GM23248 (cell line): ENCODE measurements around the gene RNF130.

Experiments
- EZH2 ChIP-seq: fragments of 200-600 bp; sonication (generic); IDR thresholded peaks from 2 replicates; pipeline ENCODE4 v1.6.1; 2018; ENCODE audit warnings: antibody characterized with exemption, mild to moderate bottlenecking; ENCODE audit not compliant: insufficient read depth, poor library complexity, severe bottlenecking
- EZH2phosphoT487 ChIP-seq: fragments of 200-600 bp; sonication (generic); IDR thresholded peaks from 2 replicates; pipeline ENCODE4 v1.6.1; 2018; ENCODE audit warnings: antibody characterized with exemption, moderate library complexity, mild to moderate bottlenecking, low read depth; ENCODE audit not compliant: insufficient read depth

DNA sequence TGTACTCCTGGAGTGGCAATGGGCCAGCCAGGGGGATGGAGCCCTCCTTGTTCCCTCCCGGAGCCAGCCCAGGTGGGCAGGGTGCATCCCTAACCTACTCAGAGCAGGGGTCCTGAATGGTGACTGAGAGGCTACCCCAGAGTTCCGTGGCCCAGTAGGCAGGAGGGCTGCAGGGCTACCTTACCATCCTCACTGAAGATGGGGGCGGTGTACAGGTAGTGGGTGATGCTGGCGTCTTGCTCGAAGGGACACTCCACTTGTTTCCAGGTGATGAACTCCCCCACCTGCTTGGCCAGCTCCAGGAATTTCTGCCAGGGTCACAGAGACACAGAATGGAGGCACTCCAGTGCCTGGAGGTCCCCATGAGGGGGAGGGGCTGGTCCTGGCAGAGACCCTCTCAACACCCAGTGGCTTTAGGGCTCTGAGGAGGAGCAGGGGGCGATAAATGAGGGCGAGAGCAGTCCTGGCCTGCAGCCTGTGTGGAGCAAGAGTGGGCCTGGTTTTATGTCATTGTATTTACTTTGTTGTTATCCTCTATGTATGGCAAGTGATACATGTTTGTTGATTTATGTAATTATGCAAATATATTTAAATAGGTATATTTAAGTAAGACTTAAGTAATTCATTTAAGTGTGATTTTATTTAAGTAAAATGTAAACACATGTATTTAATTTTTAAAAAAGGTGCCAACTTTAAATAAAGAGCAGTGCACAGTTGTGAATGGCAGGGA, 39.9 kb upstream of the RNF130 start:
- TF ChIP-seq EZH2 (no peak), EZH2phosphoT487 (no peak)
